NCI-H2227 (cell line): ENCODE measurements around the gene U2SURP.

Experiments used
- DNase-seq: peaks from one replicate; lab custom pipeline; 2025; ENCODE audit not compliant: unreplicated experiment; lab: John Stamatoyannopoulos, UW

The U2SURP gene

DNA sequence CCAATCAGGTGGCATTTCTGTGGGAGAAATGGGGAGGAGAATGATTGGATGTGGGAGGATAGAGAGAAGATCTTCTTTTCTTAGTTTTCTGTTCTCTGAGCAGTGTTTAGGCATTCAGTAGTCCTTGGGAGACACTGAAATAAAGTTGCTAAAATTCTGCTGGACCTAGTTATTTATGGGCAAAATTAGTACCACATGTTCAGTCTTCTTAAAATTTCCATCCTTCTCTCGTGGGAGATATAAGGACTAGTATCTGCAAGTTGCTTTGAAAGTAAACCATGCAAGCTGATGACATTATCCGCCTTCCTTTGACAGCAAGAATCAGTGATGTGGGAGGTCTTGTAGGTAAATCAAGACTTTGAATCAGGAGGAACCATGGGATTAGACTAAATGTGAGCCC is 98.3 kb downstream of the U2SURP start:
- no peak for DNase-seq

DNA sequence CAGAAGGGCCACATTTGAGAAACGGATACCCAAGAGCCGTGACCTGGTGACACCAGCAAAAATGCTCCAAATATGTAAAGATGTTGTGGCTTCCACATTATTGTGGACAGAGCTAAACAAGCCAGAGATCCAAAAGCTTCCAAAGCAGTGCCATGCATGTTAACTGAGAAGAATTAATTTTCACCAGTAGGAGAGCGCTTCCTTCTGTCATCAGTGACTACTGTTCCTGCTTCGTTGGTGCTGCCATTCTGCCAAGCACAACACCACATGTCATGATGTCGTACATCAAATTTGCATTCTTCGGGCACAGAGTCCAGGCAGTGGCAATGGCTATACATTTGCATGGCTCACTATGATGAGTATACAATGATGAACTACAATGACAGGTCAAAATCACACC is 99.1 kb downstream of the U2SURP start:
- no peak for DNase-seq

DNA sequence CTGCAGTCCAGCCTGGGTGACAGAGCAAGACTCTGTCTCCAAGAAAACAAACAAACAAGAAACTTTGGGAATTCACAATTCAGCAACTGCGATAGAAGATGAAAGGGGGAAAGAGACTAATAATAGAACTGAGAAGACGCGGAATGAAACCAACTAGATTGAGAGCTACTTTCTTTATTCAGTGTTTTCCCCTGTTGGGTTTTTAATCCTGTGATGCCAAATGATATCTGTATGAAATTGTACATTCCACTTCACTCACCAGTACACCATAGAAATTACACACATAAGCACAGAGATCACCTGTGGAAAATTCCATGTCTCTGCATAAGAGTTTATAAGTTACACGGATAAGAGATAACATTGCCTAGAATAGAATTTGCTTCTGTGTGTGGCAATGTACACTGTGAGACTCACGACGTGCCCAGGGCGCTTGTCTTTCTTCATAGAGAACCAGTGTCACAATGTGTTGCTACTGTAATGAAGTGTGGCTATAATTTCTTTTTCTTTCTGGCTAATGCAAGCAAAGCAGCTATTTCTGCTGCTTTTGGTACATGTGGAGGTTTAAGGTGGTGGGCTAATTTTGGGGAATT is 100.5 kb downstream of the U2SURP start:
- no peak for DNase-seq

DNA sequence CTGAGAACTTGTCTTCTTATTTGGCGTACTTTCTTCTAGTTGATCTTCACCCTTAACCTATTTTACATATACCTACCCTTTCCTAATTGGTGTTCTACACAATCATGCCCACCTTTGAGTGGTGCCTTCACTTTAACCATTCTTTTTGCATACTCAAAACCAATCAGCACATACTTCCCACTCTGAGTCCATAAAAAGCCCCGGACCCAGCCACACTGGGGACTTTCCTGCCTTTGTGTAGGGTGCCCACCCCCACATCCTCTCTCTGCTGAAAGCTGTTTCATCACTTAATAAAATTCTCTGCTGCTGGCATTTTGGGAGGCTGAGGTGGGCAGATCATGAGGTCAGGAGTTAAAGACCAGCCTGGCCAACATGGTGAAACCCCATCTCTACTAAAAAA is 102.3 kb downstream of the U2SURP start:
- no peak for DNase-seq

DNA sequence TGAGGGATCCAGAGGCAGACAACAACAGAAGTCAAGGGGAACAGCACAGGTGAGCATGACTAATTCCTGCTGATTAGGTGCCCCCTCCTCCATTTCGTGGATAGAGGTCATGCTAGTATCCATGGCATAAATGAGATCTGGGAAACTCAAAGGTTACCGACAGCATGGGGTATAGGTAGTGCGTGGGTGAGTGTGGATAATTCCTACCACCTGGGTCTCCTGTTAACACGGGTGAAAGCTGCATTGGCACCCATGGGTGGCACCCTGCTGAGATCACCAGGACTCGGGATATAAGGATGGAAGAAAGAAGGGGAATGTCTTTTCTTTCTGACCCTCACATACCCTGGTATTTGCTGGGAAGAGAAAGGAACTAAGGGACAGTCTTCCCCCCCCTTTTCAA is 103.8 kb downstream of the U2SURP start:
- no peak for DNase-seq

DNA sequence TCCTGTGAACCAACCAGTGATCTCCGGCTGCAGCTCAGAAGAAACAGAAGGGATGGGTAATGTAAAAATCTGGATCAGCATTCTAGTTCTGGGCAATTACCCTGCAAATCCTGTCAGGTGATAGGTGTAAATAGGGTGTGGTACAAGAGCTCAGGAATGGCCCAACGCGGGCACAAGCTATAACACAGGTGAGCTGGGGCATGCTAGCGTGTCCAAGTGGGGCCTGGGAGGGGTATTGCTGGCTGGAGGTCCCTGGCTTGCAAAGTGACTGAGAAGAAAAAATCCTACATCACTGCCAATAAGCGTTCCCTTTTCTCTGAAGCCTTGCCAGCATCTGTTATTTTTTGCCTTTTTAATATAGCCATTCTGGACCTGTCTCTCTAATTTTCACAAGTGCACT is 108.5 kb downstream of the U2SURP start:
- no peak for DNase-seq
